H1 (cell line): ENCODE results near the gene HPN. TPM values are rescaled to one million over a fixed set of nuclear protein-coding genes. Genes with fewer than 3 reads are reported as not detected.
A peak's percentile ranks its signal among the peaks of the same experiment; 100 is the strongest.

Experiments
- CTCF ChIA-PET: fragments of 300-600 bp; sonication (Branson Sonifier 250); formaldehyde crosslinking; loops from one replicate; lab custom pipeline; 2021; ENCODE audit not compliant: partially characterized antibody; lab: Charles Lee
- POLR2A ChIA-PET: fragments of 300-600 bp; sonication (Branson Sonifier 250); formaldehyde crosslinking; loops from one replicate; lab custom pipeline; 2021; ENCODE audit warnings: inconsistent platforms; ENCODE audit not compliant: partially characterized antibody; lab: Charles Lee
- DNase-seq, 2 experiments: peaks; one replicate each; pipeline versions ENCODE4 v3.0.0 to v3.0.0-alpha.2; 2010 to 2022; ENCODE audit warnings: low spot score in 2 of 2, low read depth in 1 of 2, mixed read lengths in 1 of 2
- FAIRE-seq: peaks from 2 replicates; lab custom pipeline; 2011; peaks lifted over from hg19 to GRCh38; lab: Jason Lieb, UNC
- H2AFZ ChIP-seq: 2 replicates; pipeline ENCODE4 v1.8.1; 2012; ENCODE audit warnings: low read length, inconsistent platforms
- H2AK5ac ChIP-seq: 2 replicates; pipeline ENCODE4 v1.6.1; 2013; ENCODE audit warnings: low read depth, low read length
- H2BK120ac ChIP-seq: replicated peaks from 2 replicates; pipeline ENCODE3; 2013; ENCODE audit warnings: low read depth, low read length, inconsistent platforms
- H2BK12ac ChIP-seq: 2 replicates; pipeline ENCODE4 v1.6.1; 2013; ENCODE audit warnings: low read depth, low read length
- H2BK15ac ChIP-seq: 2 replicates; pipeline ENCODE4 v1.6.1; 2013; ENCODE audit warnings: low read length
- H2BK20ac ChIP-seq: 2 replicates; pipeline ENCODE4 v1.6.1; 2013; ENCODE audit warnings: low read length
- H2BK5ac ChIP-seq: 2 replicates; pipeline ENCODE4 v1.6.1; 2013; ENCODE audit warnings: low read depth, low read length
- H3K14ac ChIP-seq: 2 replicates; pipeline ENCODE4 v1.6.1; 2013; ENCODE audit warnings: inconsistent platforms; ENCODE audit not compliant: insufficient read length
- H3K18ac ChIP-seq: 2 replicates; pipeline ENCODE4 v1.6.1; 2013; ENCODE audit warnings: low read length; ENCODE audit errors: extremely low read depth
- H3K23ac ChIP-seq: 2 replicates; pipeline ENCODE4 v1.6.1; 2013; ENCODE audit warnings: inconsistent platforms; ENCODE audit not compliant: insufficient read length
- H3K23me2 ChIP-seq: 2 replicates; pipeline ENCODE4 v1.6.1; 2013; ENCODE audit warnings: low read depth, low read length
- H3K27ac ChIP-seq: 2 replicates; pipeline ENCODE4 v1.6.1; 2011; ENCODE audit warnings: low read depth, low read length, inconsistent platforms
- H3K27me3 ChIP-seq, 4 experiments: replicated peaks in 1 of 4; 1 replicate in 1 of 4; 2 replicates in 3 of 4; pipeline versions ENCODE4 v1.6.1 to v1.8.1; 2011 to 2013; ENCODE audit warnings: low read length in 3 of 4, mild to moderate bottlenecking in 3 of 4, inconsistent platforms in 2 of 4, mixed read lengths in 2 of 4, moderate library complexity in 1 of 4; ENCODE audit not compliant: control insufficient read depth in 3 of 4, insufficient read depth in 3 of 4; ENCODE audit errors: extremely low read depth in 1 of 4
- H3K36me3 ChIP-seq, 4 experiments: 2 replicates each; pipeline versions ENCODE4 v1.6.1 to v1.8.1; 2011 to 2013; ENCODE audit warnings: mild to moderate bottlenecking in 4 of 4, low read length in 3 of 4, moderate library complexity in 2 of 4, control low read depth in 1 of 4, inconsistent platforms in 1 of 4; ENCODE audit not compliant: insufficient read depth in 4 of 4, control insufficient read depth in 2 of 4
- H3K4ac ChIP-seq: replicated peaks from 2 replicates; pipeline ENCODE3; 2013; ENCODE audit warnings: low read length, low read depth, mixed read lengths, inconsistent platforms; ENCODE audit not compliant: insufficient read length
- H3K4me1 ChIP-seq, 4 experiments: replicated peaks in 1 of 4; 1 replicate in 1 of 4; 2 replicates in 3 of 4; pipeline versions ENCODE4 v1.6.1 to v1.8.1; 2011 to 2013; ENCODE audit warnings: low read length in 3 of 4, inconsistent platforms in 2 of 4, mixed read lengths in 1 of 4; ENCODE audit not compliant: insufficient read depth in 4 of 4, control insufficient read depth in 3 of 4
- H3K4me2 ChIP-seq, 2 experiments: 2 replicates each; pipeline versions ENCODE4 v1.6.1 to v1.8.1; 2011 to 2013; ENCODE audit warnings: low read depth in 2 of 2, low read length in 2 of 2, control low read depth in 1 of 2, inconsistent platforms in 1 of 2, mild to moderate bottlenecking in 1 of 2; ENCODE audit not compliant: insufficient read depth in 1 of 2
- H3K4me3 ChIP-seq, 4 experiments: fragments of 200-600, 300-600 bp in 1 of 4; sonication (generic), shearing (Covaris generic), sonication (Bioruptor Twin) in 1 of 4; 2 replicates each; pipeline versions ENCODE4 v1.5.1 to v1.8.1; 2011 to 2016; ENCODE audit warnings: low read length in 4 of 4, low read depth in 3 of 4, control low read depth in 2 of 4, inconsistent platforms in 2 of 4, mild to moderate bottlenecking in 2 of 4, mixed read lengths in 1 of 4, moderate library complexity in 1 of 4; ENCODE audit not compliant: insufficient read depth in 2 of 4; ENCODE audit errors: extremely low read depth in 1 of 4
- H3K56ac ChIP-seq: replicated peaks from 2 replicates; pipeline ENCODE3; 2013; ENCODE audit warnings: low read depth, mild to moderate bottlenecking, mixed read lengths, low read length, inconsistent platforms; ENCODE audit not compliant: insufficient read length
- H3K79me1 ChIP-seq: 2 replicates; pipeline ENCODE4 v1.6.1; 2013; ENCODE audit warnings: low read depth, low read length, control low read depth
- H3K79me2 ChIP-seq, 2 experiments: 2 replicates each; pipeline versions ENCODE4 v1.6.1 to v1.8.1; 2012 to 2013; ENCODE audit warnings: low read length in 2 of 2, mild to moderate bottlenecking in 2 of 2, inconsistent platforms in 1 of 2; ENCODE audit not compliant: insufficient read depth in 2 of 2, control insufficient read depth in 1 of 2
- H3K9ac ChIP-seq, 4 experiments: replicated peaks in 1 of 4; 1 replicate in 1 of 4; 2 replicates in 3 of 4; pipeline versions ENCODE4 v1.6.1 to v1.8.1; 2011 to 2013; ENCODE audit warnings: low read depth in 3 of 4, low read length in 3 of 4, control low read depth in 2 of 4, mild to moderate bottlenecking in 2 of 4, moderate library complexity in 2 of 4, inconsistent platforms in 1 of 4; ENCODE audit errors: extremely low read depth in 1 of 4
- H3K9me3 ChIP-seq, 2 experiments: 2 replicates each; pipeline versions ENCODE4 v1.6.1 to v1.8.1; 2012 to 2013; ENCODE audit warnings: mild to moderate bottlenecking in 2 of 2, moderate library complexity in 2 of 2, control low read depth in 1 of 2, inconsistent platforms in 1 of 2, low read depth in 1 of 2, low read length in 1 of 2, mixed read lengths in 1 of 2; ENCODE audit not compliant: insufficient read depth in 2 of 2
- H4K20me1 ChIP-seq, 2 experiments: replicated peaks in 1 of 2; 2 replicates each; pipeline versions ENCODE3 to v1.8.1; 2011 to 2013; ENCODE audit warnings: inconsistent platforms in 2 of 2, low read length in 2 of 2, mild to moderate bottlenecking in 1 of 2; ENCODE audit not compliant: insufficient read depth in 2 of 2, control insufficient read depth in 1 of 2
- H4K5ac ChIP-seq: 2 replicates; pipeline ENCODE4 v1.6.1; 2013; ENCODE audit warnings: low read length, low read depth, mixed read lengths, inconsistent platforms; ENCODE audit not compliant: insufficient read length
- H4K8ac ChIP-seq: 2 replicates; pipeline ENCODE4 v1.8.0; 2013; ENCODE audit warnings: mild to moderate bottlenecking, moderate library complexity, low read length, inconsistent platforms; ENCODE audit not compliant: insufficient read depth; ENCODE audit errors: extremely low read depth
- H4K91ac ChIP-seq: replicated peaks from 2 replicates; pipeline ENCODE3; 2013; ENCODE audit warnings: low read length, mixed read lengths, inconsistent platforms; ENCODE audit not compliant: insufficient read length
- ASH2L ChIP-seq: fragments of 200-600, 300-600 bp; sonication (generic); IDR thresholded peaks from one replicate; pipeline ENCODE4 v1.7.1; 2017; ENCODE audit warnings: low read length
- BACH1 ChIP-seq: IDR thresholded peaks from 2 replicates; pipeline ENCODE4 v1.6.1; 2012; ENCODE audit warnings: low read length, improper control_type of control experiment
- CHD1 ChIP-seq: IDR thresholded peaks from 2 replicates; pipeline ENCODE4 v1.6.1; 2012; ENCODE audit warnings: low read depth, low read length, improper control_type of control experiment
- CHD2 ChIP-seq: IDR thresholded peaks from 2 replicates; pipeline ENCODE4 v1.6.1; 2012; ENCODE audit warnings: low read length, improper control_type of control experiment
- EP300 ChIP-seq, 2 experiments: IDR thresholded peaks; 1 replicate in 1 of 2; 2 replicates in 1 of 2; pipeline ENCODE4 v1.6.1; 2011 to 2012; ENCODE audit warnings: low read depth in 2 of 2, low read length in 2 of 2, mild to moderate bottlenecking in 2 of 2, borderline replicate concordance in 1 of 2, inconsistent platforms in 1 of 2, moderate library complexity in 1 of 2
- JUND ChIP-seq: IDR thresholded peaks from 2 replicates; pipeline ENCODE4 v1.6.1; 2011; ENCODE audit warnings: mild to moderate bottlenecking, improper control_type of control experiment, low read length
- KDM5A ChIP-seq: fragments of 200-600 bp; IDR thresholded peaks from 2 replicates; pipeline ENCODE4 v1.7.1; 2012; ENCODE audit warnings: mild to moderate bottlenecking, low read length, inconsistent platforms, mixed read lengths
- RBBP5 ChIP-seq: IDR thresholded peaks from 2 replicates; pipeline ENCODE4 v1.7.1; 2012; ENCODE audit warnings: low read depth, mild to moderate bottlenecking, inconsistent platforms, low read length, moderate library complexity, borderline replicate concordance
- SP4 ChIP-seq: IDR thresholded peaks from 2 replicates; pipeline ENCODE4 v1.6.1; 2012; ENCODE audit warnings: low read length, inconsistent platforms
- TAF7 ChIP-seq: optimal IDR thresholded peaks from 2 replicates; pipeline ENCODE3; 2011; ENCODE audit warnings: low read depth, mild to moderate bottlenecking, inconsistent platforms, low read length, moderate library complexity, borderline replicate concordance
- TEAD4 ChIP-seq: IDR thresholded peaks from 2 replicates; pipeline ENCODE4 v1.6.1; 2012; ENCODE audit warnings: low read depth, low read length, inconsistent platforms, mixed read lengths
- WGBS, 2 experiments: shearing (Covaris generic) in 1 of 2; methylation state at CpG; one replicate each; pipeline versions ENCODE4 v1.1.6 to v1.1.7; 2013 to 2015; ENCODE audit warnings: low lambda C conversion rate in 2 of 2, mixed read lengths in 2 of 2, inconsistent platforms in 1 of 2, low coverage in 1 of 2, missing lambda C conversion rate in 1 of 2; ENCODE audit not compliant: insufficient replicate concordance in 2 of 2, insufficient coverage in 1 of 2, insufficient read length in 1 of 2; ENCODE audit errors: extremely low coverage in 1 of 2, missing lambda C conversion rate in 1 of 2; 5-methylcytosine and 5-hydroxymethylcytosine counted together
- polyA plus RNA-seq, 7 experiments: library from polyadenylated mRNA; depleted of rRNA in 3 of 7; stranded (reverse) in 5 of 7; unstranded in 2 of 7; fragments of >200 nt in 5 of 7; fragments of 200-250 nt in 2 of 7; gene quantifications; 1 replicate in 5 of 7; 2 replicates in 1 of 7; 4 replicates in 1 of 7; pipeline versions ENCODE4 v1.2.1 to v1.2.3, GENCODE V29; 2011 to 2013; ENCODE audit warnings: missing spikeins in 2 of 7, mixed read lengths in 2 of 7
- total RNA-seq: library from RNA; stranded (reverse); fragmentation: NEBNext Ultra II Directional; extraction: Animal tissue kit (Norgen Biotek cat#: 25700); gene quantifications from 2 replicates; pipeline ENCODE4 v1.2.1, GENCODE V29; 2021

Gene HPN
- total and polyA plus RNA-seq, 2 of the 8 experiments (the other 6 are each of a cell fraction or from before 2014, with no cell fraction given): 14.7 to 33.7 TPM

GRCh38 chr19:35038623-35039512 lies 2.7 kb upstream of the HPN start:
- H2BK20ac ChIP-seq: 0 out of 2 replicates have a peak overlapping the region, but pooled peaks have one; percentile 87
- H4K8ac ChIP-seq: no peak overlapping the region
- H2AFZ ChIP-seq: no peak overlapping the region
- peaks cover 7% of the 10 kb centered on the region; the same call in 1 of the 2 replicates for H3K23me2 ChIP-seq
- H3K4me2 ChIP-seq: no peak overlapping the region; a peak in 1 of 4 replicates
- no peak overlapping the region for H2BK120ac ChIP-seq
- 0 out of 2 replicates have a peak overlapping the region, but pooled peaks have one; percentile 96 for H2AK5ac ChIP-seq
- WGBS, 2 experiments: 85% methylated on average over 16 of the region's 17 CpGs; no CpG with 5 or more reads in 1 of the 2 experiments
- ChIA-PET CTCF (interaction anchor here (0.7 to 0.9 kb wide), 3 partner anchors 28 to 200 kb away, joined by 3 to 5 read pairs (median 3); no protein-coding TSS in a partner anchor), POLR2A (interaction anchor here (0.7 to 2.0 kb wide), 7 partner anchors 7 to 43 kb away, joined by 3 to 14 read pairs (median 3); partner anchors contain the start of genes GRAMD1A and SCN1B)
- H4K20me1 ChIP-seq: no peaks in the 10 kb centered on the region
- H3K14ac ChIP-seq: no peak overlapping the region
- peaks cover 0 to 24% (median 20%) of the 10 kb centered on the region in 4 experiments; a peak in 6 of 7 replicates for H3K4me1 ChIP-seq
- H3K36me3 ChIP-seq: no peaks in the 10 kb centered on the region; a peak in 2 of 8 replicates
- peak overlapping the region; percentile 61 for H4K91ac ChIP-seq
- H3K9me3 ChIP-seq: no peaks in the 10 kb centered on the region
- H3K79me2 ChIP-seq: peaks cover 0 to 8% of the 10 kb centered on the region in 2 experiments; a peak in 1 of 4 replicates
- H2BK5ac ChIP-seq: 0 out of 2 replicates have a peak overlapping the region, but pooled peaks have one; percentile 52
- no peak overlapping the region for H3K56ac ChIP-seq
- no peak overlapping the region for H3K4ac ChIP-seq
- H3K27me3 ChIP-seq: no peaks in the 10 kb centered on the region
- no peaks in the 10 kb centered on the region for H3K79me1 ChIP-seq
- peak overlapping the region; percentile 97; the same call in 1 of the 2 replicates for H2BK12ac ChIP-seq
- no peak overlapping the region; the same call in 1 of the 2 replicates for H3K18ac ChIP-seq
- peak overlapping the region; percentile 92 for H2BK15ac ChIP-seq
- H3K23ac ChIP-seq: no peak overlapping the region
- DNase-seq (no peak), FAIRE-seq (no peak)
- no peak overlapping the region for H4K5ac ChIP-seq
- H3K27ac ChIP-seq: no peak overlapping the region
- no peak overlapping the region for H3K9ac ChIP-seq
- H3K4me3 ChIP-seq: peak overlapping the region in 1 of 4 experiments; percentile 66; a peak in 2 of 8 replicates
- no peak for TF ChIP-seq BACH1
- no peak for TF ChIP-seq EP300 (IDR thresholded peaks at IDR 0.05; ENCODE audit: borderline replicate concordance in 1 of 2, low read depth in 2 of 2, low read length in 2 of 2)
- TF ChIP-seq RBBP5: no peak
- no peak for TF ChIP-seq KDM5A
- no peak for TF ChIP-seq ASH2L
- TF ChIP-seq CHD1: no peak
- TF ChIP-seq TEAD4: no peak
- TF ChIP-seq SP4: no peak
- TF ChIP-seq CHD2: no peak
- no peak for TF ChIP-seq JUND
- no peak for TF ChIP-seq TAF7
